GM21737 (cell line): ENCODE results near the gene NABP2.
"Not testable (repeated sequence)": the region's sequence is repeated elsewhere in the genome, so short reads cannot be mapped to it uniquely, and the experiment has no call there.

Experiments used
- ATAC-seq: cut with Tn5 transposase; IDR thresholded peaks from one replicate; pipeline ENCODE4 v1.9.1; 2021; ENCODE audit warnings: mild to moderate bottlenecking, moderate library complexity; ENCODE audit not compliant: unreplicated experiment

Gene NABP2

GRCh38 chr12:56224102-56224701 is at the start of gene NABP2:
Gene NABP2 (plus strand): TSS chr12:56224342. CDS start chr12:56224857, 515 bp downstream.
- peak; percentile 71 for ATAC-seq

GRCh38 chr12:56178347-56178746 is 45.8 kb upstream of the NABP2 start:
- no peak for ATAC-seq

- ATAC-seq = no peak
These were observed 37.2 kb upstream of the NABP2 start for GRCh38 chr12:56186957-56187356.

GRCh38 chr12:56188131-56188777 is 35.9 kb upstream of the NABP2 start:
- ATAC-seq = no peak

GRCh38 chr12:56188778-56189098 is 35.4 kb upstream of the NABP2 start:
- ATAC-seq = peak; percentile 3

- ATAC-seq = peak; percentile 67
These were observed 34.8 kb upstream of the NABP2 start, which contains the start of gene SMARCC2 for GRCh38 chr12:56189099-56189917. Gene SMARCC2 (minus strand): TSS chr12:56189483. CDS start chr12:56189461, 22 bp downstream.

GRCh38 chr12:56189918-56190694 is 34.0 kb upstream of the NABP2 start:
- peak; percentile 24 for ATAC-seq

GRCh38 chr12:56190695-56191155 is 33.4 kb upstream of the NABP2 start:
- no peak for ATAC-seq

GRCh38 chr12:56192582-56192981 is 31.6 kb upstream of the NABP2 start:
- no peak for ATAC-seq

GRCh38 chr12:56193025-56193578 is 31.0 kb upstream of the NABP2 start:
- no peak for ATAC-seq

- ATAC-seq = not testable (repeated sequence)
These were observed 27.2 kb upstream of the NABP2 start for GRCh38 chr12:56196818-56197550.

- ATAC-seq = no peak
These were observed 26.1 kb upstream of the NABP2 start for GRCh38 chr12:56197921-56198635.

GRCh38 chr12:56198836-56199235 is 25.3 kb upstream of the NABP2 start:
- no peak for ATAC-seq

- ATAC-seq = no peak
These were observed 21.8 kb upstream of the NABP2 start for GRCh38 chr12:56202366-56202765.

- ATAC-seq = no peak
These were observed 21.3 kb upstream of the NABP2 start for GRCh38 chr12:56202838-56203237.

- no peak for ATAC-seq
These were observed 19.9 kb upstream of the NABP2 start for GRCh38 chr12:56204275-56204674.

- no peak for ATAC-seq
These were observed 18.7 kb upstream of the NABP2 start for GRCh38 chr12:56205445-56205844.

GRCh38 chr12:56206452-56207166 is 17.5 kb upstream of the NABP2 start:
- ATAC-seq = no peak

GRCh38 chr12:56208006-56208405 is 16.1 kb upstream of the NABP2 start:
- ATAC-seq = no peak
